Neural cell (in vitro differentiated cells): Measurements from ENCODE around the gene TRPM1. TPM values are rescaled to one million over a fixed set of nuclear protein-coding genes. Genes with fewer than 3 reads are reported as not detected.

ENCODE experiments used
- H2AFZ ChIP-seq: fragments of 200-600, 300-800 bp; sonication (generic), shearing (Covaris generic); 2 replicates; pipeline ENCODE4 v1.6.0; 2014; ENCODE audit warnings: low read depth, mild to moderate bottlenecking, antibody characterized with exemption, low read length, moderate library complexity
- H3F3A ChIP-seq: fragments of 200-600 bp; shearing (Covaris generic); 2 replicates; pipeline ENCODE4 v1.6.1; 2016; ENCODE audit warnings: mild to moderate bottlenecking, moderate library complexity, mixed read lengths, antibody characterized with exemption, low read length; ENCODE audit not compliant: insufficient read depth, poor library complexity, severe bottlenecking
- H3K27ac ChIP-seq: fragments of 200-600, 300-800 bp; sonication (generic), shearing (Covaris generic); 2 replicates; pipeline ENCODE4 v1.5.1; 2014; ENCODE audit warnings: mild to moderate bottlenecking, low read length, moderate library complexity
- H3K27me3 ChIP-seq: fragments of 300-800, 200-600 bp; sonication (generic), shearing (Covaris generic); 2 replicates; pipeline ENCODE4 v1.6.0; 2014; ENCODE audit warnings: mild to moderate bottlenecking, low read depth, low read length, moderate library complexity; ENCODE audit not compliant: insufficient read depth
- H3K36me3 ChIP-seq: fragments of 300-800, 200-600 bp; sonication (generic), shearing (Covaris generic); 2 replicates; pipeline ENCODE4 v1.5.1; 2014; ENCODE audit warnings: mild to moderate bottlenecking, antibody characterized with exemption, low read length, moderate library complexity; ENCODE audit not compliant: insufficient read depth
- H3K4me2 ChIP-seq: fragments of 300-800, 200-600 bp; sonication (generic), shearing (Covaris generic); 2 replicates; pipeline ENCODE4 v1.6.0; 2014; ENCODE audit warnings: mild to moderate bottlenecking, low read length
- H3K4me3 ChIP-seq: fragments of 300-800, 200-600 bp; sonication (generic), shearing (Covaris generic); 2 replicates; pipeline ENCODE4 v1.5.1; 2014; ENCODE audit warnings: mild to moderate bottlenecking, low read length, moderate library complexity
- H3K79me2 ChIP-seq: fragments of 200-600 bp; shearing (Covaris generic); replicated peaks from 2 replicates; pipeline ENCODE4 v1.6.0; 2014; ENCODE audit warnings: mild to moderate bottlenecking, low read length, moderate library complexity; ENCODE audit not compliant: insufficient read depth
- H3K9ac ChIP-seq: fragments of 300-800, 200-600 bp; sonication (generic), shearing (Covaris generic); 2 replicates; pipeline ENCODE4 v1.6.1; 2016; ENCODE audit warnings: mild to moderate bottlenecking, low read length, mixed read lengths
- H3K9me2 ChIP-seq: fragments of 200-600 bp; shearing (Covaris generic); 2 replicates; pipeline ENCODE4 v1.6.1; 2016; ENCODE audit warnings: mild to moderate bottlenecking, low read length, mixed read lengths; ENCODE audit not compliant: insufficient read depth
- H3K9me3 ChIP-seq: fragments of 200-600, 300-800 bp; sonication (generic), shearing (Covaris generic); 2 replicates; pipeline ENCODE4 v1.6.1; 2016; ENCODE audit warnings: mild to moderate bottlenecking, mixed run types, low read length, moderate library complexity, mixed read lengths
- H4K20me1 ChIP-seq: fragments of 200-600 bp; shearing (Covaris generic); 2 replicates; pipeline ENCODE4 v1.6.1; 2016; ENCODE audit warnings: mild to moderate bottlenecking, mixed run types; ENCODE audit not compliant: insufficient read depth
- EP300 ChIP-seq: fragments of 450-650 bp; conservative IDR thresholded peaks from 2 replicates; pipeline ENCODE4 v1.6.1; 2014; ENCODE audit warnings: antibody characterized with exemption, mild to moderate bottlenecking, moderate library complexity; ENCODE audit not compliant: poor library complexity, severe bottlenecking
- EZH2 ChIP-seq: fragments of 200-600, 300-800 bp; shearing (Covaris generic), sonication (generic); IDR thresholded peaks from 2 replicates; pipeline ENCODE4 v1.6.1; 2014; ENCODE audit warnings: antibody characterized with exemption, low read length, borderline replicate concordance, mild to moderate bottlenecking; ENCODE audit not compliant: insufficient read depth, poor library complexity, severe bottlenecking
- MXI1 ChIP-seq: fragments of 450-650 bp; conservative IDR thresholded peaks from 2 replicates; pipeline ENCODE4 v1.6.1; 2014; ENCODE audit warnings: antibody characterized with exemption, mild to moderate bottlenecking; ENCODE audit not compliant: poor library complexity, severe bottlenecking
- POLR2AphosphoS5 ChIP-seq: IDR thresholded peaks from 2 replicates; pipeline ENCODE4 v1.6.1; 2012
- RAD21 ChIP-seq: fragments of 450-650 bp; conservative IDR thresholded peaks from 2 replicates; pipeline ENCODE4 v1.6.1; 2014; ENCODE audit warnings: antibody characterized with exemption, mild to moderate bottlenecking, moderate library complexity
- SMC3 ChIP-seq: fragments of 450-650 bp; conservative IDR thresholded peaks from 2 replicates; pipeline ENCODE4 v1.6.1; 2014; ENCODE audit warnings: antibody characterized with exemption, mild to moderate bottlenecking, moderate library complexity; ENCODE audit not compliant: poor library complexity
- TAF1 ChIP-seq: IDR thresholded peaks from 2 replicates; pipeline ENCODE4 v1.6.1; 2012; ENCODE audit warnings: low read depth
- polyA plus RNA-seq: library from polyadenylated mRNA; depleted of rRNA; stranded (reverse); fragments of >200 nt; gene quantifications from 2 replicates; pipeline ENCODE4 v1.2.3, GENCODE V29; 2014
- TF ChIP-seq, protein P1 (sequence below): fragments of 450-650 bp; IDR thresholded peaks from 2 replicates; pipeline ENCODE4 v1.5.1; 2014; ENCODE audit warnings: antibody characterized with exemption, mild to moderate bottlenecking, moderate library complexity; ENCODE audit not compliant: poor library complexity, severe bottlenecking
- TF ChIP-seq, protein P2 (sequence below): IDR thresholded peaks from 2 replicates; pipeline ENCODE4 v1.6.1; 2012; ENCODE audit warnings: borderline replicate concordance

Gene TRPM1
- polyA plus RNA-seq, 1 donor from 2014 or later, result not detected

DNA sequence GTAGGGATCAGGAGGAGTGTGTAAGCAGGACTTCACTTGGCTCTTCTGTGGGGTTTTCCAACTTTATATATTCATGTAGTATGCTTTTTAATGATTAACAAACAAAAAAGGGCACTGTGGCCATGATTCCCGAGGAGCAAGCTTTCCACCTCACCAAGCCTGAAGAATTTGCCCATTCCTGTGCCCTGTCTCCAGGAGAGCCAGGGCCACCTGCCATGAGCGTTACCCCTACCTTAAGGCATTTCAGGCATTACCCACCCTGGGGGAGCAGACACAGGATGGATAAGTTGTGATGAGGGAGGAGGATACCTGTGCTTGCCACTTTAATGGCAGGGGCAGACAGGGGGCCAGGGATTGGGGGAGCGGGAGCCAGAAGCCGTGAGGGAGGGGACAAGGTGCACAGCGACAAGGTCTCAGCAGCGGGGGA lies 3.0 kb downstream of the TRPM1 start:
- Histone ChIP-seq H4K20me1 (no peaks in the 10 kb centered on the region), H3F3A (no peaks in the 10 kb centered on the region), H3K27me3 (no peaks in the 10 kb centered on the region), H3K4me3 (no peak overlapping the region), H3K9me3 (no peaks in the 10 kb centered on the region), H3K4me2 (no peak overlapping the region), H3K9ac (no peak overlapping the region), H3K27ac (no peak overlapping the region), H3K9me2 (no peaks in the 10 kb centered on the region), H2AFZ (no peak overlapping the region), H3K36me3 (no peaks in the 10 kb centered on the region), H3K79me2 (no peaks in the 10 kb centered on the region)
- TF ChIP-seq POLR2AphosphoS5 (no peak), EP300 (no peak), TAF1 (no peak), MXI1 (no peak), EZH2 (no peak), RAD21 (no peak), SMC3 (no peak)
- TF ChIP-seq, protein P1, sequence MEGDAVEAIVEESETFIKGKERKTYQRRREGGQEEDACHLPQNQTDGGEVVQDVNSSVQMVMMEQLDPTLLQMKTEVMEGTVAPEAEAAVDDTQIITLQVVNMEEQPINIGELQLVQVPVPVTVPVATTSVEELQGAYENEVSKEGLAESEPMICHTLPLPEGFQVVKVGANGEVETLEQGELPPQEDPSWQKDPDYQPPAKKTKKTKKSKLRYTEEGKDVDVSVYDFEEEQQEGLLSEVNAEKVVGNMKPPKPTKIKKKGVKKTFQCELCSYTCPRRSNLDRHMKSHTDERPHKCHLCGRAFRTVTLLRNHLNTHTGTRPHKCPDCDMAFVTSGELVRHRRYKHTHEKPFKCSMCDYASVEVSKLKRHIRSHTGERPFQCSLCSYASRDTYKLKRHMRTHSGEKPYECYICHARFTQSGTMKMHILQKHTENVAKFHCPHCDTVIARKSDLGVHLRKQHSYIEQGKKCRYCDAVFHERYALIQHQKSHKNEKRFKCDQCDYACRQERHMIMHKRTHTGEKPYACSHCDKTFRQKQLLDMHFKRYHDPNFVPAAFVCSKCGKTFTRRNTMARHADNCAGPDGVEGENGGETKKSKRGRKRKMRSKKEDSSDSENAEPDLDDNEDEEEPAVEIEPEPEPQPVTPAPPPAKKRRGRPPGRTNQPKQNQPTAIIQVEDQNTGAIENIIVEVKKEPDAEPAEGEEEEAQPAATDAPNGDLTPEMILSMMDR, result no peak
- TF ChIP-seq, protein P2, sequence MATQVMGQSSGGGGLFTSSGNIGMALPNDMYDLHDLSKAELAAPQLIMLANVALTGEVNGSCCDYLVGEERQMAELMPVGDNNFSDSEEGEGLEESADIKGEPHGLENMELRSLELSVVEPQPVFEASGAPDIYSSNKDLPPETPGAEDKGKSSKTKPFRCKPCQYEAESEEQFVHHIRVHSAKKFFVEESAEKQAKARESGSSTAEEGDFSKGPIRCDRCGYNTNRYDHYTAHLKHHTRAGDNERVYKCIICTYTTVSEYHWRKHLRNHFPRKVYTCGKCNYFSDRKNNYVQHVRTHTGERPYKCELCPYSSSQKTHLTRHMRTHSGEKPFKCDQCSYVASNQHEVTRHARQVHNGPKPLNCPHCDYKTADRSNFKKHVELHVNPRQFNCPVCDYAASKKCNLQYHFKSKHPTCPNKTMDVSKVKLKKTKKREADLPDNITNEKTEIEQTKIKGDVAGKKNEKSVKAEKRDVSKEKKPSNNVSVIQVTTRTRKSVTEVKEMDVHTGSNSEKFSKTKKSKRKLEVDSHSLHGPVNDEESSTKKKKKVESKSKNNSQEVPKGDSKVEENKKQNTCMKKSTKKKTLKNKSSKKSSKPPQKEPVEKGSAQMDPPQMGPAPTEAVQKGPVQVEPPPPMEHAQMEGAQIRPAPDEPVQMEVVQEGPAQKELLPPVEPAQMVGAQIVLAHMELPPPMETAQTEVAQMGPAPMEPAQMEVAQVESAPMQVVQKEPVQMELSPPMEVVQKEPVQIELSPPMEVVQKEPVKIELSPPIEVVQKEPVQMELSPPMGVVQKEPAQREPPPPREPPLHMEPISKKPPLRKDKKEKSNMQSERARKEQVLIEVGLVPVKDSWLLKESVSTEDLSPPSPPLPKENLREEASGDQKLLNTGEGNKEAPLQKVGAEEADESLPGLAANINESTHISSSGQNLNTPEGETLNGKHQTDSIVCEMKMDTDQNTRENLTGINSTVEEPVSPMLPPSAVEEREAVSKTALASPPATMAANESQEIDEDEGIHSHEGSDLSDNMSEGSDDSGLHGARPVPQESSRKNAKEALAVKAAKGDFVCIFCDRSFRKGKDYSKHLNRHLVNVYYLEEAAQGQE, result no peak

DNA sequence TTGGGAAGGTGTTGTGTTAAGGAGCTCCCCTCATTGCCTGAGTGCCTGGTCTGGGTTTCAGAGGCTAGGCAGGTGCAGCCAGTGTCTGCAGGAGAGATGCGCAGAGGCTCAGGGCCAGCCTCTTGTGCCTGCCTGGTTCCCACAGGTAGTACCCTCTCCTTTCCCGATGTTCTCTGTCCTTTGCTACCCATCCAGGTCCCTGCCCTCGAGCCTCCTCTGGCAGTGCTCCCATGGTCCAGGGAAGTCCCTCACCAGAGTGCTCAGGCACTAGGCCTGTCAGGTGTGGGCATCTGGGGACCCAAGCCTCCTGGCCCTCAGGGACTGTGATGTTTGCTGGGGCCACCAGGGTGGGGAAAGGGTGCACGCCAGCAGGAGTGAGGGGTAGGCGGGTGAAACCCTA lies 5.0 kb downstream of the TRPM1 start:
- Histone ChIP-seq H3K4me2 (no peak overlapping the region), H3K9me3 (no peaks in the 10 kb centered on the region), H3F3A (no peaks in the 10 kb centered on the region), H2AFZ (no peak overlapping the region), H3K9ac (no peak overlapping the region), H3K27me3 (no peaks in the 10 kb centered on the region), H3K79me2 (no peaks in the 10 kb centered on the region), H3K36me3 (no peaks in the 10 kb centered on the region), H3K27ac (no peak overlapping the region), H3K9me2 (no peaks in the 10 kb centered on the region), H4K20me1 (no peaks in the 10 kb centered on the region), H3K4me3 (no peak overlapping the region)
- no peak for TF ChIP-seq RAD21
- no peak for TF ChIP-seq EZH2
- TF ChIP-seq, protein P2, result no peak
- TF ChIP-seq MXI1, result no peak
- no peak for TF ChIP-seq SMC3
- no peak for TF ChIP-seq TAF1
- TF ChIP-seq, protein P1, result no peak
- no peak for TF ChIP-seq POLR2AphosphoS5
- TF ChIP-seq EP300, result no peak
